ENCODE results near the gene ABCC3.
A peak's percentile ranks its signal among the peaks of the same experiment; 100 is the strongest.

Gene ABCC3

DNA sequence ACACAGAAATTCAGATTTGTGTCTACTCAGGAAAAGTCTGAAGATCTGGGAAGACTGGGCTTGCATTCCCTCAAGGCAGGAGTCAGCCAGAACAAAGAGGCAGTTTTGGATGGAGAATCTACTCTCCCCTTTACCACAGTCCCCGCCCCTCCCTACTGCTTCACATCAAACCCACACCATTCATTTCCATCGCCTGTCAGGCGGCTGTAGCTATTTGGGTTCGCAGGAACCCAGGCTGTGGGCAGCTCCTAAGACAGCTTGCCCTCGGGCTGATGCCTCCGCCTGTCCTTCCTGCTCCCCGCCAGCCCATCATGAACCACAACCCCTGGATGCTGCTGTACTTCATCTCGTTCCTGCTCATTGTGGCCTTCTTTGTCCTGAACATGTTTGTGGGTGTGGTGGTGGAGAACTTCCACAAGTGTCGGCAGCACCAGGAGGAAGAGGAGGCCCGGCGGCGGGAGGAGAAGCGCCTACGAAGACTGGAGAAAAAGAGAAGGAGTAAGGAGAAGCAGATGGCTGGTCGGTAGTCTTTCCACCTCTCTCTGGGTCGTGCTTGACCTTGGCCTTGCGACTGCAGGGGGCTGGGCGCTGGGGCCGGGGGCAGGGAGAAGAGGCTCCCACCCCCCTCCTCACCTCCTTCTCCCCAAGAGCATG lies 27.0 kb upstream of the ABCC3 start:
- H3K4me3 ChIP-seq (ENCODE audit: low read depth, low read length), result no peak overlapping the region
- DNase-seq (ENCODE audit: low read depth), result no peak
- TF ChIP-seq, protein P1, sequence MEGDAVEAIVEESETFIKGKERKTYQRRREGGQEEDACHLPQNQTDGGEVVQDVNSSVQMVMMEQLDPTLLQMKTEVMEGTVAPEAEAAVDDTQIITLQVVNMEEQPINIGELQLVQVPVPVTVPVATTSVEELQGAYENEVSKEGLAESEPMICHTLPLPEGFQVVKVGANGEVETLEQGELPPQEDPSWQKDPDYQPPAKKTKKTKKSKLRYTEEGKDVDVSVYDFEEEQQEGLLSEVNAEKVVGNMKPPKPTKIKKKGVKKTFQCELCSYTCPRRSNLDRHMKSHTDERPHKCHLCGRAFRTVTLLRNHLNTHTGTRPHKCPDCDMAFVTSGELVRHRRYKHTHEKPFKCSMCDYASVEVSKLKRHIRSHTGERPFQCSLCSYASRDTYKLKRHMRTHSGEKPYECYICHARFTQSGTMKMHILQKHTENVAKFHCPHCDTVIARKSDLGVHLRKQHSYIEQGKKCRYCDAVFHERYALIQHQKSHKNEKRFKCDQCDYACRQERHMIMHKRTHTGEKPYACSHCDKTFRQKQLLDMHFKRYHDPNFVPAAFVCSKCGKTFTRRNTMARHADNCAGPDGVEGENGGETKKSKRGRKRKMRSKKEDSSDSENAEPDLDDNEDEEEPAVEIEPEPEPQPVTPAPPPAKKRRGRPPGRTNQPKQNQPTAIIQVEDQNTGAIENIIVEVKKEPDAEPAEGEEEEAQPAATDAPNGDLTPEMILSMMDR (conservative IDR thresholded peaks at IDR 0.05; ENCODE audit: low read depth, low read length), result no peak

- no peak overlapping the region for H3K4me3 ChIP-seq (ENCODE audit: low read depth, low read length)
- TF ChIP-seq, protein P1 (conservative IDR thresholded peaks at IDR 0.05; ENCODE audit: low read depth, low read length), result no peak
- DNase-seq (ENCODE audit: low read depth), result no peak
Measured at GRCh38 chr17:50608700-50609379, 25.8 kb upstream of the ABCC3 start.

GRCh38 chr17:50609380-50610074 lies 25.2 kb upstream of the ABCC3 start:
- no peak for DNase-seq (ENCODE audit: low read depth)
- no peak overlapping the region for H3K4me3 ChIP-seq (ENCODE audit: low read depth, low read length)
- TF ChIP-seq, protein P1 (conservative IDR thresholded peaks at IDR 0.05; ENCODE audit: low read depth, low read length), result no peak

- DNase-seq (ENCODE audit: low read depth), result peak; percentile 14
- TF ChIP-seq, protein P1 (conservative IDR thresholded peaks at IDR 0.05; ENCODE audit: low read depth, low read length), result no peak
- no peak overlapping the region for H3K4me3 ChIP-seq (ENCODE audit: low read depth, low read length)
Measured at GRCh38 chr17:50611634-50612033, 23.0 kb upstream of the ABCC3 start.

- DNase-seq (ENCODE audit: low read depth), result no peak
- H3K4me3 ChIP-seq (ENCODE audit: low read depth, low read length), result no peak overlapping the region
- TF ChIP-seq, protein P1 (conservative IDR thresholded peaks at IDR 0.05; ENCODE audit: low read depth, low read length), result no peak
Measured at GRCh38 chr17:50612281-50612680, 22.4 kb upstream of the ABCC3 start.

DNA sequence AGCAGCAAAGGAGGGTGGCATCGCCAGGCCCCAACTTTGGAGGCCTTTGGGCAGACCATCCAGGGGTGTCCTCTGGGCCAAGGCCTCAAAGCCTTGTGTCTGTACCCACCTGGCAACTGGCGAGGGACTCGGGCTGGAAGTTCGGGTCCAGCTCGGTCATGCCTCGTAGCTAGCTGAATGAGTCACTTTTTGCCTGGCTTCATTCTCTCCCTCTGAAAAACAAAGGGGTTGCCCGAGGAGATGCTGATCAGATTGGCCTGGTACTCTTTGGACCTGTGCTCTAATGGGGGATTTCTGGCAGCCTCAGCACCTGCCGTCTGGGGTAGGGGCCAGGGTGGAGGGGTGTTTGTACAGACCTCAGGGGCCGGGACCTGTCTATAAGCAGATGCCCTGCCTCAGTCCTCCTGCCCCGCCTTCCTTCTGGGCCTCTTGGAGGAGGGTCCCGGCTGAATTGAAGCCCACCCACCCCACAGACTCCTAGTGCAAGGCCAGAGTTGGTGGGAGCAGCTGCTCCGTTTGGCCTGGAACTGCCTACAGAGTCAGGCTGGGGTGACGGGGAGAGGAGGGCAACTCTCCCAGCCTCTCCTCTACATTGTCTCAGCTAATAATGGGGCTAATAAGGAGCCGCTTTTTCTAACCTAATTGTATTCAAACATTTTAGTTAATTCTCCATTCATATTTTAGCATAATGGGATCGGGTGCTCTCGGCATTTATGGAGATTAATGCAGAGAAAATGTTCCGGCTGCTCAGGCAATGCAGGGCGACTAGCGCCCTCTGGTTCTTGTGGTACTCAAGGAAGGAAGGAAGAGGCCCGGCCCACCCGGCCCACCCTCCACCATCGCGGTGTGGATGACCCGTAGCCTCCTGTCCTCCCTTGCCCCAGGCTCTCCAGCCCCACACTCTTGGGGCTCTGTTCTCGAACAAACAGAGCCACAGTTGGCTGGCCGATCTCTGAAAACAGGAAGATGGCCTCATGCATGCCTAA lies 21.4 kb upstream of the ABCC3 start:
- no peak overlapping the region for H3K4me3 ChIP-seq (ENCODE audit: low read depth, low read length)
- TF ChIP-seq, protein P1 (conservative IDR thresholded peaks at IDR 0.05; ENCODE audit: low read depth, low read length), result peak; percentile 45
- peak; percentile 25 for DNase-seq (ENCODE audit: low read depth)

All from choroid plexus epithelial cell (primary cell).